DMS 273 treated with DMSO at 0.1 percent for 48 hours (cell line): ENCODE data around the gene HLA-F.

Experiments used
- DNase-seq: peaks from one replicate; lab custom pipeline; 2025; lab: John Stamatoyannopoulos, UW

The HLA-F gene

GRCh38 chr6:29723262-29723665 lies at the start of gene HLA-F:
TSS of gene HLA-F (plus strand) at chr6:29723434. CDS start at chr6:29723464, 30 bp downstream.
- peak; percentile 75 for DNase-seq

- no peak for DNase-seq
These were observed 49.2 kb upstream of the HLA-F start for GRCh38 chr6:29674008-29674407.

- DNase-seq: no peak
These were observed 47.7 kb upstream of the HLA-F start for GRCh38 chr6:29675561-29675960.

- DNase-seq: peak; percentile 39
These were observed 46.1 kb upstream of the HLA-F start for GRCh38 chr6:29676981-29677601.

- no peak for DNase-seq
These were observed 45.1 kb upstream of the HLA-F start for GRCh38 chr6:29678114-29678513.

- DNase-seq: no peak
These were observed 43.3 kb upstream of the HLA-F start for GRCh38 chr6:29679962-29680361.

- no peak for DNase-seq
These were observed 42.8 kb upstream of the HLA-F start for GRCh38 chr6:29680416-29680815.

GRCh38 chr6:29680904-29681303 lies 42.3 kb upstream of the HLA-F start, which contains the start of gene ZFP57:
TSS of gene ZFP57 (minus strand) at chr6:29681152. CDS start at chr6:29677003, 4,149 bp downstream.
- no peak for DNase-seq

- DNase-seq: no peak
These were observed 41.4 kb upstream of the HLA-F start for GRCh38 chr6:29681811-29682210.

GRCh38 chr6:29685718-29686326 lies 37.4 kb upstream of the HLA-F start:
- DNase-seq: no peak

- DNase-seq: no peak
These were observed 28.6 kb upstream of the HLA-F start for GRCh38 chr6:29694637-29695036.

GRCh38 chr6:29696147-29697125 lies 26.8 kb upstream of the HLA-F start:
- no peak for DNase-seq

- DNase-seq: no peak
These were observed 20.6 kb upstream of the HLA-F start for GRCh38 chr6:29702519-29703103.

- DNase-seq: no peak
These were observed 17.6 kb upstream of the HLA-F start for GRCh38 chr6:29705389-29706231.

- no peak for DNase-seq
These were observed 14.6 kb upstream of the HLA-F start for GRCh38 chr6:29708432-29709179.

- no peak for DNase-seq
These were observed 14.0 kb upstream of the HLA-F start for GRCh38 chr6:29709188-29709587.

- DNase-seq: no peak
These were observed 12.8 kb upstream of the HLA-F start for GRCh38 chr6:29710281-29710941.

- no peak for DNase-seq
These were observed 2.4 kb upstream of the HLA-F start for GRCh38 chr6:29720863-29721262.

GRCh38 chr6:29723666-29724588 lies 693 bp downstream of the HLA-F start:
- DNase-seq: no peak
